GM12878 (cell line): ENCODE results near the gene NCAM2.

ENCODE experiments used
- BRCA1 ChIP-seq: IDR thresholded peaks from 2 replicates; pipeline ENCODE4 v1.6.1; 2011; ENCODE audit warnings: low read depth, low read length, improper control_type of control experiment
- CBFB ChIP-seq: IDR thresholded peaks from 2 replicates; pipeline ENCODE4 v1.6.1; 2016; ENCODE audit warnings: antibody characterized with exemption, low read depth
- CREB1 ChIP-seq: IDR thresholded peaks from 2 replicates; pipeline ENCODE4 v1.6.1; 2012; ENCODE audit warnings: low read depth, mild to moderate bottlenecking, inconsistent platforms
- CTCF ChIP-seq, 3 experiments: IDR thresholded peaks in 2 of 3; conservative IDR thresholded peaks in 1 of 3; 2 replicates each; pipeline ENCODE4 v1.5.1; 2011; ENCODE audit warnings: low read depth in 3 of 3, low read length in 3 of 3, mild to moderate bottlenecking in 3 of 3, control low read depth in 2 of 3, moderate library complexity in 2 of 3, inconsistent platforms in 1 of 3, mixed read lengths in 1 of 3; ENCODE audit not compliant: control insufficient read depth in 2 of 3, insufficient read depth in 1 of 3; ENCODE audit errors: extremely low read depth in 1 of 3
- E2F8 ChIP-seq: fragments of 450-650 bp; IDR thresholded peaks from 2 replicates; pipeline ENCODE4 v1.6.1; 2018; ENCODE audit warnings: mild to moderate bottlenecking, low read depth, moderate library complexity; ENCODE audit not compliant: partially characterized antibody
- PBX3 ChIP-seq: IDR thresholded peaks from 2 replicates; pipeline ENCODE4 v1.6.1; 2011; ENCODE audit warnings: mild to moderate bottlenecking, low read depth, low read length, moderate library complexity; ENCODE audit not compliant: insufficient replicate concordance
- SREBF1 ChIP-seq: IDR thresholded peaks from 2 replicates; pipeline ENCODE4 v1.6.1; 2012; ENCODE audit warnings: mild to moderate bottlenecking, low read length
- STAT1 ChIP-seq: fragments of 450-650 bp; conservative IDR thresholded peaks from 2 replicates; pipeline ENCODE4 v1.6.1; 2014; ENCODE audit warnings: antibody characterized with exemption, mild to moderate bottlenecking
- TCF12 ChIP-seq: IDR thresholded peaks from 2 replicates; pipeline ENCODE4 v1.6.1; 2011; ENCODE audit warnings: low read depth, mild to moderate bottlenecking, low read length
- YY1 ChIP-seq: IDR thresholded peaks from 2 replicates; pipeline ENCODE4 v1.6.1; 2011; ENCODE audit warnings: low read depth, mild to moderate bottlenecking, low read length

GRCh38 chr21:21162786-21163185 lies 164.6 kb downstream of the NCAM2 start:
- TF ChIP-seq BRCA1 (no peak), CREB1 (no peak), STAT1 (no peak), YY1 (no peak), E2F8 (no peak), SREBF1 (no peak), CBFB (no peak), CTCF (IDR thresholded peaks at IDR 0.05 in 2 of 3, conservative IDR thresholded peaks at IDR 0.05 in 1 of 3; ENCODE audit: control insufficient read depth in 2 of 3, extremely low read depth in 1 of 3, insufficient read depth in 1 of 3, low read depth in 3 of 3, low read length in 3 of 3) (no peak), PBX3 (no peak), TCF12 (no peak)
